T-helper 2 cell treated with Interferon-gamma antibody and Interleukin-4, amounts not matched to agents 5 μg/mL and 100 μg/mL, for 36 hours (primary cell): ENCODE measurements around the gene RNF145.

ENCODE experiments used
- DNase-seq: peaks from one replicate; pipeline ENCODE4 v3.0.0; 2021; ENCODE audit warnings: low spot score
- H3K27ac Mint-ChIP-seq: one replicate; pipeline ENCODE4 v1.8.0; 2021; ENCODE audit warnings: mild to moderate bottlenecking, mixed read lengths
- H3K27me3 Mint-ChIP-seq: one replicate; pipeline ENCODE4 v1.8.0; 2021; ENCODE audit warnings: low read depth, mixed read lengths
- H3K36me3 Mint-ChIP-seq: one replicate; pipeline ENCODE4 v1.8.0; 2021; ENCODE audit warnings: low read depth, mixed read lengths
- H3K4me1 Mint-ChIP-seq: one replicate; pipeline ENCODE4 v1.8.0; 2021; ENCODE audit warnings: low read depth, mixed read lengths
- H3K4me3 Mint-ChIP-seq: one replicate; pipeline ENCODE4 v1.8.0; 2022; ENCODE audit warnings: mild to moderate bottlenecking, moderate library complexity, mixed read lengths
- H3K9me3 Mint-ChIP-seq: one replicate; pipeline ENCODE4 v1.8.0; 2021; ENCODE audit warnings: mixed read lengths

The RNF145 gene

GRCh38 chr5:159211729-159212174, 2.4 kb upstream of the RNF145 start:
- peaks cover 41% of the 10 kb centered on the region for H3K4me1 Mint-ChIP-seq
- H3K9me3 Mint-ChIP-seq, result no peaks in the 10 kb centered on the region
- peaks cover 7% of the 10 kb centered on the region for H3K27me3 Mint-ChIP-seq
- H3K27ac Mint-ChIP-seq, result no peak overlapping the region
- H3K4me3 Mint-ChIP-seq, result no peak overlapping the region
- peaks cover 15% of the 10 kb centered on the region for H3K36me3 Mint-ChIP-seq
- no peak for DNase-seq

GRCh38 chr5:159210846-159211245, 1.5 kb upstream of the RNF145 start:
- Mint-ChIP-seq H3K27me3 (peaks cover 7% of the 10 kb centered on the region), H3K9me3 (no peaks in the 10 kb centered on the region), H3K27ac (no peak overlapping the region), H3K36me3 (peaks cover 20% of the 10 kb centered on the region), H3K4me3 (peak overlapping the region; percentile 91), H3K4me1 (peaks cover 47% of the 10 kb centered on the region)
- no peak for DNase-seq

GRCh38 chr5:159210210-159210661, 883 bp upstream of the RNF145 start:
- H3K27me3 Mint-ChIP-seq, result peaks cover 7% of the 10 kb centered on the region

GRCh38 chr5:159208514-159209437, 577 bp downstream of the RNF145 start:
- Mint-ChIP-seq H3K27ac (peak overlapping the region; percentile 99), H3K36me3 (peaks cover 26% of the 10 kb centered on the region)
- no peak for DNase-seq

More at GRCh38 chr5:159210210-159210661, 883 bp upstream of the RNF145 start:
- peaks cover 53% of the 10 kb centered on the region for H3K4me1 Mint-ChIP-seq
- peak overlapping the region; percentile 91 for H3K4me3 Mint-ChIP-seq
- H3K9me3 Mint-ChIP-seq, result no peaks in the 10 kb centered on the region
- peaks cover 21% of the 10 kb centered on the region for H3K36me3 Mint-ChIP-seq
- peak overlapping the region; percentile 81 for H3K27ac Mint-ChIP-seq
- DNase-seq, result no peak

DNA sequence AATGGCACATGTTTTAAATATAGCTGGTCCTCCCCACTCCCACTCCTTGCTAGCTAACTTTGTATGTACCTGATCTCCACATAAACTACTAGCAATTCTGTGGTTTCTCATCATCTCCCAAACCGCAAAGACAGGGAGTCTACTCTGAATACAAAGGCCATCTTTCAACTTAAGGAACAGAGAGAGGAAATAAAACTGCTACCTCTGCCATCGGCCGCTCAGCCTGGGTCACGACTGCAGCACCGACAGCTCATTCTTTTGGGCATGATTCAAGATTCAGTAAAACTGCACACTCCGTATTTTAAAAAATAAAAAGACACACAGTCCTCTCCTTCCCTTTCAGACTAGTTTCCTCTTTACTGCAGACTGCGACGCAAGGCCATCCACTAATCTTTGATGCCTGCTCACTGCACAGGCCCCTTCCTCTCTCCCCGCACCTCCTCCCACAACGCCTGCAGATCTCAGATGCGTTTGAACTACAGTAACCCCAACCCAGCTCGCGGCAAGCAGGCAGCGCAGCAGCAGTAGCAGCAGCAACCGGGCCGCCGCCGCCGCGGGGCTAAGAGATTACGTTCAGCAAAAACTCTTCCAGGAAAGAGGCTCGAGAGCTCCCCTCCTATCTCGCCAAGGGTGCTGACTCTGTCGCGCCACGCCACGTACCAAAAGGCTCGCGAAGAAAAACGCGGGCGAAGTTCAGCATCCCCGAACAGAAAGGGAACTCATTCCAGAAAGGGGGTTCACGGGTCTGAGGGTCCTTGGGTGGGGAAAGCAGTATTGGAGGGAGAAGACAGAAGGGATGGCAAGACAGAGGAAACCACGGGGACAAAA, 1.5 kb downstream of the RNF145 start:
- Mint-ChIP-seq H3K27ac (peak overlapping the region; percentile 99), H3K27me3 (no peaks in the 10 kb centered on the region), H3K9me3 (no peaks in the 10 kb centered on the region), H3K36me3 (peaks cover 30% of the 10 kb centered on the region), H3K4me1 (peaks cover 66% of the 10 kb centered on the region), H3K4me3 (peak overlapping the region; percentile 95)
- peak; percentile 74 for DNase-seq

More at GRCh38 chr5:159208514-159209437, 577 bp downstream of the RNF145 start:
- Mint-ChIP-seq H3K4me1 (peaks cover 63% of the 10 kb centered on the region), H3K27me3 (no peaks in the 10 kb centered on the region), H3K9me3 (no peaks in the 10 kb centered on the region), H3K4me3 (peak overlapping the region; percentile 95)

GRCh38 chr5:159207222-159207685, 2.1 kb downstream of the RNF145 start:
- no peak for DNase-seq
- peaks cover 62% of the 10 kb centered on the region for H3K4me1 Mint-ChIP-seq
- peak overlapping the region; percentile 95 for H3K4me3 Mint-ChIP-seq
- H3K36me3 Mint-ChIP-seq, result peaks cover 33% of the 10 kb centered on the region
- peak overlapping the region; percentile 99 for H3K27ac Mint-ChIP-seq
- H3K27me3 Mint-ChIP-seq, result no peaks in the 10 kb centered on the region
- H3K9me3 Mint-ChIP-seq, result no peaks in the 10 kb centered on the region

- Mint-ChIP-seq H3K9me3 (no peaks in the 10 kb centered on the region), H3K27me3 (no peaks in the 10 kb centered on the region), H3K4me1 (peaks cover 58% of the 10 kb centered on the region), H3K4me3 (peak overlapping the region; percentile 95), H3K27ac (peak overlapping the region; percentile 91), H3K36me3 (peaks cover 35% of the 10 kb centered on the region)
- DNase-seq, result no peak
These were observed 2.5 kb downstream of the RNF145 start for GRCh38 chr5:159206818-159207217.

DNA sequence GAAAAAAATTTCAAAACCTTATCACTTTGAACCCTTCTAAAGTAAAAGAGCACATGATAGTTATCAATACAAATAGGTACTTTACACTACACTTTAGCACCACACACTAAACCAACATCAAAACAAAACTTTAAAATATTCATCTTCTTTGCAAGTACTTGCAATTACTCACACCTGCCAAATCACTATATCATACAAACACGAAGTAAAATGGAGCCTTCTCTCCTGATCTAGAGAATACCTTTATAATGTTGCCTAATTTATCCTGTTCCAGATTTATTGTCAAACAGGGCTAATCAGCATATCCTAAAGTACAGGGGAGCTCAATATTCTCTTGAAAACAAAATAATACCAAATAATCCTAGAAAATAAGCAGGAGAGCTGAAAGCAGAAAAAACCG, 3.0 kb downstream of the RNF145 start:
- Mint-ChIP-seq H3K36me3 (peaks cover 35% of the 10 kb centered on the region), H3K4me3 (peak overlapping the region; percentile 95), H3K9me3 (no peaks in the 10 kb centered on the region), H3K4me1 (peaks cover 54% of the 10 kb centered on the region), H3K27ac (peak overlapping the region; percentile 91), H3K27me3 (no peaks in the 10 kb centered on the region)
- no peak for DNase-seq

DNA sequence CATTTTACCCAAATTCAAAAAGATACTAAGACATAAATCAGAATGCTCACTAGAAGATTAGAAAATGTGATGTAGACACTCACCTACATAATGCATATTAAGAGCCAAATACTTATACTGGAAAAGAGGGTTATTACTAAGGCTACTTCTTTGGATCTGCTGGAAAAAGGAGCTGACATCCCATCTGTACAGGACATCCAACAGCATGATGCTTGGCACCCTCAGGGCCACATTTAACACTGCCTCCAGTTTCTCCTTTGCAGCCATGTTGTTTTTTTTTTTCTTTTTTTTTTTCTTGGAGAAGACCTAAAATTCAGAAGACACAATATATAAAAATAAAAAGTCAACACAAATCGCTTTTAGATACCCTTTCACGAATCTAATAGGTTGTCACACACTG, 6.0 kb downstream of the RNF145 start:
- peak overlapping the region; percentile 21 for H3K27ac Mint-ChIP-seq
- DNase-seq, result no peak
- peaks cover 54% of the 10 kb centered on the region for H3K4me1 Mint-ChIP-seq
- no peak overlapping the region for H3K4me3 Mint-ChIP-seq
- H3K27me3 Mint-ChIP-seq, result no peaks in the 10 kb centered on the region
- H3K9me3 Mint-ChIP-seq, result no peaks in the 10 kb centered on the region
- H3K36me3 Mint-ChIP-seq, result peaks cover 43% of the 10 kb centered on the region

DNA sequence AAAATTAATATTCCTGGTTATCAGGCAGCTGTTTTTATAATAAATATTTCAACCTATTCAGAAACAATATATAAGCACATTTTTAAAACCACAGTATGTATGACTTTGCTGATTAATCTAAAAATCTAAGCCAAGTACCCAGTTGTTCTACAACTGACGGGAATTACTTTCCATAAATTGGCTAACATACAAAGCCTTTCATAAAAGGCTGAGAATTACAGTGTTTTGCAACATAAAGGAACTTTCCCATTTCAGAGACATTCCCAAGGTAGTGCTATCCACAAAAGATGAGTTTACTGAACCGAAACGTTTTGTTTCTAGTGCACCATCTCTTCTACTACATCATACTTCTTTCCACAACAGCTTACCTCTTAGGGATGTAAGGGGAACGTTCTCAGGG, 7.2 kb downstream of the RNF145 start:
- Mint-ChIP-seq H3K4me1 (peaks cover 53% of the 10 kb centered on the region), H3K4me3 (no peak overlapping the region), H3K9me3 (no peaks in the 10 kb centered on the region), H3K36me3 (peaks cover 42% of the 10 kb centered on the region), H3K27ac (no peak overlapping the region), H3K27me3 (no peaks in the 10 kb centered on the region)
- no peak for DNase-seq

DNA sequence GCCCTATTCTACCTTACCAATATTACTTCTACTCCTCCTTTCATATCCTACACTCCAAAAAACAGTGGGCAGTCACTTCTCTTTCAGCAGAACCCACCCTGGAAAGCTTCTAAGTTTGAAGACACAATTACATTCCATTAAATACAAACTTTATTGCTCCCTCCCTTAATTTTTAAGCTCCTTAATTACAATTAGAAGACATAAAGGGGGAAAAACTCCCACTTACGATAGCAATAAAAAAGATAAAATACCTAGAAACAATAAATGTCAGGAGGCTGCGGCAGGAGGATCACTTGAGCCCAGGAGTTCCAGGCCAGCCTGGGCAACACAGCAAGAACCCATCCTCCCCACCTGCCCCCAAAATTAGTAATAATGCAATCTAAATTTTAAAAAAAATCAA, 9.6 kb downstream of the RNF145 start:
- Mint-ChIP-seq H3K27me3 (no peaks in the 10 kb centered on the region), H3K9me3 (no peaks in the 10 kb centered on the region), H3K4me3 (no peak overlapping the region), H3K4me1 (peaks cover 44% of the 10 kb centered on the region), H3K36me3 (peaks cover 53% of the 10 kb centered on the region), H3K27ac (no peak overlapping the region)
- no peak for DNase-seq

DNA sequence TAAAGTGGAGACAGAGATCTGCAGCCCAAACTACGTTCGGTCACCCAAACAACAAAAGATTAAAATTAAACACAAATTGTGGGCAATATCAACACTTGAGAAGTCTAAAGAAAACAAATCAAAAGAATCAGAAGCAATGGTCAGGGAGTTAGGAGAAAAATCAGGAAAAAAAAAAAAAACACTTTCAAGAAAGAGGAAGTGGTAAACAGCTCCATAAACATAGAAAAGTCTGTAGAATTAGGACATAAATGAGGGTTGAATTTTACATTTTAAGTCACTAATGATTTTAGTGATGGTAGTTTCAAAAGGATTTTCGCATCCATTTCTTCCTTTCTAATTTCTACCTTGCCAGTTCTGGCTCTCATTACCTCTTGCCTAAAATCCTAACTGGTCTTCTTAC, 10.1 kb downstream of the RNF145 start:
- Mint-ChIP-seq H3K9me3 (no peaks in the 10 kb centered on the region), H3K27ac (no peak overlapping the region), H3K36me3 (peaks cover 57% of the 10 kb centered on the region), H3K27me3 (no peaks in the 10 kb centered on the region), H3K4me3 (no peak overlapping the region), H3K4me1 (peaks cover 39% of the 10 kb centered on the region)
- DNase-seq, result no peak

DNA sequence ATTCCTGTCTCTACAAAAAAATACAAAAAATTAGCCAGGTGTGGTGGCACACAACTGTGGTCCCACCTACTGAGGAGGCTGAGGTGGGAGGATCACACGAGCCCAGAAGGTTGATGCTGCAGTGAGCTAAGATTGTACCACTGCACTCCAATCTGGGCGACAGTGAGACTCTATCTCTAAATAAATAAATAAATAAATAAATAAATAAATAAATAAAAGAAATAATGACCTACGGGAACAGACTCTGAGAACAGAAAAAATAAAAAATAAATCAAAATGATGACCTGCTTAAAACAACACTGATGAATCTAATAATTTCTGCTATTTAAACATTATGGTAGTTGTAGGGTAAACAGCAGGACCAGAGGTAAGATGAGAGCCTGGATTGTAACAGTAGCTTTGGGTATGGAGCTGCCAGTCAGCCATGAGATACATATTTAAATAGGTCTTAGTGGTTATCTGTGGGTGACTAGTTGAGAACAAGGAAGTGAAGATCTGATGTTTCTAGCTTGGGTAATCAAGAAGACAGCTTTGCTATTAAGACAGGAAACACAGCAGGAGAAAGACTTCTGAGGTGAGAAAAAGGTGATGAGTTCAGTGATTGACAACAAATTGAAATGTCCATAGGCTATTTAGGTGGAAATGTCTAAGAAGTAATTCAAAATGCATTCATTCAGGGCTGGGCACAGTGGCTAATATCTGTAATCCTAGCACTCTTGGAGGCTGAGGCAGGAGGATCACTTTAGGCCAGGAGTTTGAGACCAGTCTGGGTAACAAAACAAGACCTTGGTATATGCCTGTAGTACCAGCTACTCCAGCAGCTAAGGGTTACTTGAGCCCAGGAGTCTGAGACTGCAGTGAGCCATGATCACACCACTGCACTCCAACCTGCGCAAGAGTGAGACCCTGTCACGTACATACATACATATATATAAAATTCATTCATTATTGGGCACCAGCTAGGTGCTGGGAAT, 11.0 kb downstream of the RNF145 start:
- H3K36me3 Mint-ChIP-seq, result peaks cover 59% of the 10 kb centered on the region
- peak overlapping the region; percentile 79 for H3K27ac Mint-ChIP-seq
- H3K4me1 Mint-ChIP-seq, result peaks cover 34% of the 10 kb centered on the region
- no peaks in the 10 kb centered on the region for H3K27me3 Mint-ChIP-seq
- no peaks in the 10 kb centered on the region for H3K9me3 Mint-ChIP-seq
- H3K4me3 Mint-ChIP-seq, result peak overlapping the region; percentile 27
- no peak for DNase-seq
